ENCODE data around the gene UNC5B.

UNC5B gene

DNA sequence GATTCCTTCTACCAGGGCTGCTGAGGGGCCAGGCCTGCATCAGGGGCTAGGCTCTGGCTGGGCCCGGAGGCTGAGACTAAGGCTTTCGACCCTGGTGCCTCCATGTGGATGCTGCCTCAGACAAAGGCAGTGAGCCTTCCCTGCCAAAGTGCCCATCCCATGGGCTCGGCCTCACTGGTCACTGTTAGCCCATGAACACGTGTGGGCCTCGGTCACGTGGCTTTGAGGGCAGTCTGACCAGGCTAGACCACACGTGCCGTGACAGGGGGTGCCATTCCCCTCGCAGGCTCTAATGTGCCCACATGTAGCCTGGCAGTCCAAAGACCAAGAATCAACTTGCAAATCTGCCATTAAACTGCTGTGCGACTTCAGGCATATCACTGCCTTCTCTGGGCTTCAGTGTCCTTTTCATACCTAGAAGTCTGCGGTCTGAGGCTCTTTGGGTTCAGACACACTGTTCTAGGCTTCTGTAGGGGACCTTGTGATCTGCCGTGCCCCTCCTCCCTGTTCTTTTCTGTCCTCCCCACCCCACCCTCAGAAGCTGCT is 89.1 kb downstream of the UNC5B start:
- DNase-seq: no peak

DNA sequence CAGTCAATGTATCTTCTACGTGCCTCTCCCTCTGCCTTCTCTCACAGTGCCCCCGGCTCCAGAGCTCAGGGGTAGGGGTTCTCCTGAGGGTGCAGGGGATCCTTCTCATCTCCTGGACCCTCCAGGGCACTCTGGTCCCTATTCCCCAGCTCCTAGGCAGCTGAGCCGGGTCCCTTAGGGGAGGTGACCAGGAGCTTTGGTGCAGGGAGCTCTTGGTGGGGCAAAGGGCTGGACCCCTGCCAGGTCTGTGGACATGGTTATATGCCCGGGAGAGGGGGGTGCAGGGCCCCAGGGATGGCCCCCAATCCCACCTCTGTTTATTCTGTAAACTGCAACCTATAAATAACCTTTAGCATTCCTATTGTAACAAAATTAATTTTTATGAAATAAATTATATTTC is 90.1 kb downstream of the UNC5B start:
- DNase-seq: no peak

DNA sequence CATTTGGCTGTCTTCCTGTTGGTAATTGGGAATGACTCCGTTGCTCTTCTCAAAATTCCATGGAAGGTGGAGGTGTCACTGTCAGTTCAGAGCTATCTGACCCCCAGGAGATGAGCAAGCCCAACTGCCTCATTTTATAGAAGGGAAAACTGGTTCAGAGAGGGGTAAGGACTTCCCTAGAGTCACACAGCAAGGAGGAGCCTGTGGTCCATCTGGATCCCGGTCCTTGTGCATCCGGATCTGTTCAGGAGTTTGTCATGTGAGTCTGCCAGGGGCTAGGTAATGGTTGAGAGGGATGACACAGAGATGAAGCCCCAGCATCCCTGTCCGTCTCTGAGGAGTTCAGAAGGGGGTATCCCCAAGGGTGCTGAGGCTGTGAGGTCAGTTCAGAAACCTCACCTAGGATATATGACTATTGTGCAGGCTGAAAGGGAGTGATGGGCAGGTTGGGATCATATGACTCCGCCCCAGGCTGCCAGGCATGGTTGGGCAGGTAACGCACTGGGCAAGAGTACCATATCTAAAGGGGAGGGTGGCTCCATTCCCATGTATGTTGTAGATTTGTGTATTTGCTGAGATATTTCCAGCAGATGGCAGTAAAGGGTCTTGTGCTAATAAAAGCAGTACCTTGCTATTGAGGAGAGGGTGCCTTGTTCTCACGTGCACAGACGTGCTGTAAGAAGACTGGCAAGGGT is 90.7 kb downstream of the UNC5B start:
- peak; percentile 51 to 76 (median 62) for DNase-seq

- no peak for DNase-seq
Measured at GRCh38 chr10:71303569-71303907, 91.2 kb downstream of the UNC5B start.

DNA sequence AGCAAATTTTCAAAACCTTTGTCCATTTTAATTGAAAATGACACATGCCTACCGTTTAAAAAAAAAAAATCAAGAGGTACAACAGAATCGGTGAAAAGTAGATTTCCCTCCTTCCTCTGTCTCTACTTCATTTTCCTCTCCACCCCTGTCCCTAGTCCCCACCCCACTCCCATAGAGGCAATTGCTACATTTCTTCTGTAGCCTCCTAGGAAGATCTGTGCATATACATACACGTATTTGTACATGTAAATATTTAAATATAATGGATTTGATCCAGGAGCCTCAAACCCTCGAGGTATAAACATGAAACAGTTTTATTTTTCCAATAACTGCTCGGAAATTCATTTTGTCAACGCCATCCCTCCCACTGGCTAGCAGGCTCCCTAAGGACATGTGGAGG is 92.5 kb downstream of the UNC5B start:
- DNase-seq: no peak

GRCh38 chr10:71306979-71307378 is 94.6 kb downstream of the UNC5B start:
- DNase-seq: no peak

- DNase-seq: peak in 3 of 4 experiments; percentile 35 to 48 (median 45)
Measured at GRCh38 chr10:71307469-71308085, 95.2 kb downstream of the UNC5B start.

GRCh38 chr10:71308244-71308643 is 95.9 kb downstream of the UNC5B start:
- no peak for DNase-seq

DNA sequence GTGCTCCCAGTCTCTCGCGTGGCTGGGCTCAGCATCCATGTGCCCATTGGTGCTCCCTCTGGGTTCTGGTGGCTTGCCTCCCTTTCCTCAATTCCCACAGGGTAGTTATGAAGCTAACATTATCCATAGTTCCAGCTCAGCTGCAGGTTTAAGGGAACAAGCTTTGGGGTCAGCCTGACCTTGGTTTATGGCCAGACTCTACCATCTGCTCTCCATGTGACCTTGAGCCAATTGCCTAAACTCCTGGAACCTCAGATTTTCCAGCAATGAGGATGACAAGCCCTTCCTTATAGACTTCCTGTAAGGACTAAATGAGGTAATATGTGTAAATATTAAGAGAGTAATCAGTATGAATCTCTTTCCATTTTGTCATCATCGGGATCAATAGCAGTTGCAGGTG is 96.6 kb downstream of the UNC5B start:
- DNase-seq: no peak

- DNase-seq: peak in 1 of 4 experiments; percentile 39
Measured at GRCh38 chr10:71309919-71310318, 97.5 kb downstream of the UNC5B start.

DNA sequence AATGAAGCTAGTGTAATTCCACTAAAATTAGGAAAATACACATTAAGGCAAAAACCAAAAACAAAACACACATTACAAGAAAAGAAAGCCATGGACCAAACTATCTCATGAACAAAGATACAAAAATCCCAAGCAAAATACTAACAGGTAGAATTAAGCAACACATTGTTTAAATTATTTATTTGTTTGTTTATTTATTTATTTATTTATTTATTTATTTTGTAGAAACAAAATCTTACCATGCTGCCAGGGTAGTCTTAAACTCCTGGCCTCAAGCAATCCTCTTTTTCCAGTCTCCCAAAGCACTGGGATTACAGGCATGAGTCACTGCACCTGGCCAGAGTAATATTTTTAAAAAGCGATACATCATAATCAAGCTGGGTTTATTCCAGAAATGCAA is 99.8 kb downstream of the UNC5B start:
- no peak for DNase-seq

DNA sequence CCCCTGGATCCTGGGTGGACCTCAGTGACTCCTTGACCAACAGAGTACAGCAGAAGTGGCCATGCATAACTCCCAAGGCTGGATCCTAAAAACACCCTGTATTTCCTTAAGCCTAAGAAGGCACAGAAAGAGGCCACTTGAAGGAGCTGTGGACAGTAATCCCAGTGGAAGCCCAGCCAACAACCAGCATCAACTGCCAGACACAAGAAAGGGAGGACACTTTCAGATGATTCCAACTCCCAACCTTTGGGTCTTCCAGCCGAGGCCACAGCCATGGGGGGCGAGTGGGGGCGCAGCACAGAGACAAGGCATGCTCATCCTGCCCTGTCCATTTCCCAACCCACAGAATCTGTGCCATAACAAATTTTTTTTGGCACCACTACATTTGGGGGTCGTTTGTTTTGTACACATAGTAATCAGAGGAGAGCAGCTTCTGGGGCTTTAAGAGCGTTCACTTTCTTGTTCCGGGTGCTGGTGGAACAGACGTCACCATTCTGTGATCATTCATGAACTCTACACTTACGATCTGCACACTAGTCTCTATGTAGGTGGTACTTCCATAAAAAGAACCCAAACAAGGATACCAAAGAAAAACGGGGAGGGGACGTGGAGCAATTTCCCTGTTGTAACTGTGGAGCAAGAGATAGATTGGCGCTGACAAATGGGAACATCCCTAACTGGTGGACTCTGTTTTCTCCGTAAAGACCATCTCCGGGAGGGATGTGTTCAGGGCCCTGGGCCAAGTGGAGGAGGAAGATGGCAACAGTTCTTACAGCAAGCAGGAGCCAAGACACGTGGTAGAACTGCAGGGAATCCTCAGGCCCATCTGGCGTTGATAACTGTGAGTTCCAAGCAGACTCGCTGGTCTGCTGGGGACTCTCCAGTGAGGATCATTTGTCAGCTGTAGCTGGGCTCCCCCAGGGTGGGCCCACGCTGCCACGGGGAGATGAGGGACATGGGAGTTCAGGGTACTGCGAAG is 100.7 kb downstream of the UNC5B start:
- no peak for DNase-seq

DNA sequence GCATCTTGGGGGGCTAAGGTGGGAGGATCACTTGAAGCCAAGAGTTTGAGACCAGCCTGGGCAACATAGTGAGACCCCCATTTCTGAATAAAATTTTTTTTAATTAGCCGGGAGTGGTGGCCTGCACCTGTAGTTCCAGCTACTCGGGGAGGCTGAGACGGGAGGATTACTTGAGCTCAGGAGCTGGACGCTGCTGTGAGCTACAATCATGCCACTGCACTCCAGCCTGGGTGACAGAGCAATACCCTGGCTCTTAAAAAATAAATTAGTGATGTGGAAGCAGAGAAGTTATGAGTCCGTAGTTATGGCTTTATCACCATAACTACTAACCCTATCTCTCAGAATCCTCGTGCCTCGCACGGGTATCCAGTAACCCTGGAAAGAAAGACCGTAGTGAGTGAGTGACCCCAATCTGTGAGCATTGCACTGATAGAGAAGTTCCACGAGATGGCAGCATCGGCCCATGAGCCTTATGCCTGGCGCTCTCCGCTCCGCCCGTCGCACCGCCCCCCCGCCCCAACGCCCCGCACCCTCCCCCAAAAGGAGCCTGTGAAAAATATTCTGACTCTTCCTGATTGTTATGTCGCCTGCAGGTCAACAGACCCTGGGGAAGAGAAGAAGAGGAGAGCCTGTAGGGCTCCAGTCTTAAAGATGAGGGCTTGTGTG is 101.8 kb downstream of the UNC5B start:
- DNase-seq: peak; percentile 59 to 83 (median 70)

DNA sequence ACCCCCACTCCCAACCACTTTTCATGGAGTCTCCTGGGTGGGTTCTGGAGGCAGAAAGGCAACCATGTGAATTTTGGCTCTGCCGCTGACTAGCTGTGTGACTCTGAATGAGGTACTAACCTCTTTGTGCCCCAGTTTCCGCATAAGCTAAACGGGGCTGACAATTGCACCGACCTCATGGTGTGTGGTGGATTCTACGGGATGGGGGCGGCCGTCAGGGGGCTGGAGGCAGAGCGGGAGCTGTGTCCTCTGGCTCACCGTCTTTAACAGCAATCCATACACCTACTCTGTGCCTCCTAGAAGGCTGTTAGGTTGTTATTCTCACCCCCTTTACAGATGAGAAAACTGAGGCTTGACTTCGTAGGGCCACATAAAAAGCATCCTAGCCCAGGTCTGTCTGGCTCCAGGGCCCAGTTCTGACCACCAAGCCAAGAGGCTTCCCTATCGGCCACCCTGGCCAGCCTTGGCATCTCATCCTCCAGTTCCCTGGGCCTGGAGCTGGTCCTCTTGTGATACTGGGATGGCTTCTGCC is 102.4 kb downstream of the UNC5B start:
- no peak for DNase-seq

DNA sequence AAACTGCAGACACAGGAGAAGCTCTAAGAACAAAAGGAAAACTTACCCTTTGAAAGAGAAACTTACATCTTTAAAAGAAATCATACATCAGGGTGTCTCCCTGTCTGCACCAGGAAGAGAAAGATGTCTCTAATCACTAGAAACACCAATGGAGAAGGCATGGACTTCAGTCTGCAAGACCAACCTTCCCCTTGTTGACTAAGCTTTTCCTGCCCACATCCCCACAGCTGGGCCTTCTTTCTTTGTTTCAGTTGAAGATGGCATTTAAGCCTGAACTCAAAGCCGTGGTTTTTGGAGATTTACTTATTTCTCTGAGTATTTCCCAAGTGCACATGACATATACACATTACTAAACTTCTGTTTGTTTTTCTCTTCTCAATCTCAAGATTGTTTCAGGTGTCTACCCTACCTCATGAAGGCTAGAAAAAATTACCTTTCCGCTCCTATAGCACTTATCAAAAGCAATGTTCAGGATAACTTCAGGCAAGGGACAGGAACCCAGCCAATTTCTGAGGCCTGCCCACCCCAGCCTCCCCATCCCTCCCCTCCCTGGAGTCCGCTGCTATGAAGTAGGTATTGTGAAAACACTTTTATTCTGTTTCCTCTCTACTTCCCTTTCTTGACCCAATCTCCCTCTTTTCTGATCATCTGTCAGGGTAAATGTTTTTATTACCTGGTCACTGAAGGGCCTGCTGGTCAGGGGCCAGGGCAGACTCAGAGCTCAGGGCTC is 103.9 kb downstream of the UNC5B start:
- DNase-seq: peak; percentile 61 to 74 (median 68)

DNA sequence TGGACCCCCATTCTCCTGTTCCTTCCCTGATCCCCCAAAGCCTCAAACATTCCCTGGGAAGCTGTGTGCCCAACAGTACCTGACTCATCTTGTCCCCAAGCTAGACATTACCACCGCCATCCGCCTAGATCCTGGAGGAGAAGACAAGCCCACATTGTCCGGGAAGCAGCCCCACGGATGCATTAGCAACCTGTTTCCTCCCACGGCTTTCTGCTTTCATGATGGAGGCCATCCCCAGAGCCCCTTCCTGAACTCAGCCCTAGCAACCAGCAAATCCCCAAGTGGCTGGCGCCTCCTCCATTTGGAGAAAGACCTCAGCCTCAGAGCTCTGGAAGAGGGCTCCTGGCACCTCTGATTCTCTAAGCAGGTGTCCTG is 104.4 kb downstream of the UNC5B start:
- DNase-seq: no peak

DNA sequence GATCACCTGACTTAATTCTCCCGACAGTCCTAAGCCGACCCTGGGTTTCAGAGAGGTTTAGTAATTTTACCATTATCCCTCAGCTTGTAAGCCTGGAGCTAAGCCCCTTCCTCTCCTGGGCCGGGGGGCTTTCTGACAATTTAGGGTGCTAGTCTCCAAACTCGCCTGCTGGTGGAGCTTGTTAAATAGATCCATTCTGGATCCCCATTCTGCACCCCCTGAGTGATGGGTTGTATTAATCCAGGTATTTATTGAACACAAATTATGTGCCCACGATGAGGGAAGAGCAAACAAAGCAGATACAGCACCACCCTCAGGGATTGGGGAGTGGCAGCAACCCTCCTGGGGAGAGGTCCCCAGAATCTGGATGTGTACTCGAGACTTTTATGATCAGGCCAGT is 105.4 kb downstream of the UNC5B start:
- no peak for DNase-seq

GRCh38 chr10:71319042-71319799 is 106.9 kb downstream of the UNC5B start, which contains the start of gene SLC29A3:
Gene SLC29A3 (plus strand): TSS chr10:71319259. CDS start chr10:71319310, 51 bp downstream.
- peak; percentile 92 to 96 (median 94) for DNase-seq

- DNase-seq: no peak
Measured at GRCh38 chr10:71319800-71320392, 107.5 kb downstream of the UNC5B start.

DNA sequence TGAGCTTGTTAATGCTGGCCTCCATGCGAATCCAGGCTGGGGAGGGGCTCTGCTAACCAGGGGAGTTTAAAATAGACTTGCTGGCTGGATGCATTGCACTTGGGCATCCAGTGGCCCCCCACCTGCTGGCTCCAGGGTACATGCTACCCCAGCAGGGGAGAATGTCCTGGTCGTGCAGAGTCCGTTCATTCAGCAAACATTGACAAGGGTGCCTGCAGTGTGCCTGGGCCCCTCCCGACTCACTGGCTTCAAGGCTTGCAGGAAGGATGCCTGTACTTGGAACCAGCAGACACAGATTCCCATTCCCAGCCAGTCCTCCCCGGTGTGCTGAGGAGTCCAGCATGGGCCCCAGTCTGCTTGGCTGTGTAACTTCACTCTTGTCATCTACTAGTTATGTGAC is 108.2 kb downstream of the UNC5B start:
- no peak for DNase-seq

Data from suppressor macrophage (primary cell).